Measurements from ENCODE around the gene KCNA1.

The KCNA1 gene

DNA sequence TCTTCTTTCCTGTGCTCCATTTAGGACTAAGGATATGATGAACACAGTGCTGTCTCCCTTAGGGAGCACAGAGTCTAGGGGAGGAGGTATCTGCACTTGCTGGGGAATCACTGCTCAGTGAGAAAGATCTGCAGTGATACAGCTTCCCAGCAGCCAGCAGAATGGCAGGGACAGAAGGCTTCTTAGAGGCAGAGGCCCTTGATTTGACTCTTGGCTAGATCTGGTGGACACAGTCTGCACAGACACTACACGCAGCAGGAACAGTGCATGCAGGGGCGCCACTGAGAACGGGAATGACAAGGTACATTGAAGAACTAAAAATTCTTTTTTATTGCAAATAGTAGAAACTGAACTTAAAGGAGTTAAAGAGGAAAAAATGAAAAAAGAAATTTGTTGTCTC lies 51.6 kb downstream of the KCNA1 start:
- FAIRE-seq, result no peak

DNA sequence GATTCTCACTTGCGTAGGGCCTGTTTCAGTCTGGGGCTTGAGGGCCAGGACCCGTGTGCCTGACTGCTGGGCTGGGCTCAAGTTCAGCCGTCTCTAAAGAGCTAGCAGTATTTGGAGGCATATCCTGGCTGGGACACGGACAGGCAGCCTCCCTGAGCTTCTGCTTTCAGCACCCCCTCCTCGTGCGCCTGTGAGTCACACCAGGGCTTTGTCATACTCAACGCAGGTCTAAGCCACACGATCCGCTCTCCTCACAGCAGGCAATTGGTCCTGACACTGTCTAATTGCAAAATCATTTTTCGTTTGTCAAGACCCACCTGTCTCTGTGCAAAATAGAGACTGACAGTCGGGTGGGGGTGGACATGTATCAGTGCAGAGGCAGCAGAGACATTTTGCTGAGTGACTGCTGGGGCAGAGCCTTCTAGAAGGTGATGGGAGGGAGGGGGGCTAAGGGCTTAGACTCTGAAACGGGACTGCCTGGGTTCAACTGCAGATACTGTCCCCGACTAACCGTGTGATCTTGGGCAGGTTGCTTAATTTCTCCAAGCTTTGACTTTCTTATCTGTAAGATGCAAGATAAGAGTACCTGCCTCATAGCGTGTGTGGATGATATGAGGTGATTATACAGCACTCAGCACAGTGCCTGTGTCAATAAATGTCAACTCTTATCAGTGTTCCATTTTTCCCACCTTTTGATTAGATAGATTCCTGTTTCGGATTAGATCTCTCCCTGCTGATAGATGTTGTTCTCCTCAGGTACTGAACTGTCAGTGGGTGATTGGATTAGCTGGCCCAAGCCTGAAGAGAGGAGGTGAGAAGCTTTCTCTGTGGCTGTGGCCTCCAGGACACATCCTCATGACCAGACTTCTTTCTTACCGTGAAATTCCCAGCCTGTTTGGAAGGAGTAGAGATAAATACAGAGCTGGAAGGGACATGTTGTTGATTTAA lies 53.1 kb downstream of the KCNA1 start:
- FAIRE-seq, result no peak
